PC-3 (cell line): ENCODE results near the gene PATL2. TPM values are rescaled to one million over a fixed set of nuclear protein-coding genes. Genes with fewer than 3 reads are reported as not detected.
A peak's percentile ranks its signal among the peaks of the same experiment; 100 is the strongest.
"Not testable (repeated sequence)": the region's sequence is repeated elsewhere in the genome, so short reads cannot be mapped to it uniquely, and the experiment has no call there.

Experiments
- ATAC-seq: fragments of 200-7000 bp; cut with Tn5 transposase; 2 replicates; pipeline ENCODE4 v1.9.1; 2020; ENCODE audit warnings: mild to moderate bottlenecking, moderate library complexity
- BruUV-seq: library from RNA; stranded (reverse); fragments of 400-500 nt; replicated peaks from 2 replicates; lab custom pipeline; 2021; lab: Mats Ljungman, UMichigan
- CTCF ChIA-PET: fragments of 300-600 bp; sonication (Branson Sonifier 250); formaldehyde crosslinking; loops from one replicate; lab custom pipeline; 2022; ENCODE audit warnings: antibody characterized with exemption; lab: Charles Lee
- POLR2A ChIA-PET: fragments of 300-600 bp; sonication (Branson Sonifier 250); formaldehyde crosslinking; loops from one replicate; lab custom pipeline; 2022; ENCODE audit warnings: antibody characterized with exemption; ENCODE audit not compliant: unreplicated experiment; lab: Charles Lee
- DNase-seq: peaks from one replicate; pipeline ENCODE4 v3.0.0-alpha.2; 2015
- H2AFZ ChIP-seq: fragments of 300-600 bp; sonication (generic); 2 replicates; pipeline ENCODE4 v1.6.0; 2016; ENCODE audit warnings: antibody characterized with exemption, low read length
- H3F3A ChIP-seq: fragments of 300-600 bp; sonication (generic); one replicate; pipeline ENCODE4 v1.6.0; 2017; ENCODE audit warnings: antibody characterized with exemption, low read length, control low read depth, mild to moderate bottlenecking; ENCODE audit not compliant: unreplicated experiment
- H3K27ac ChIP-seq: fragments of 300-600 bp; sonication (generic); 2 replicates; pipeline ENCODE4 v1.5.1; 2016; ENCODE audit warnings: mild to moderate bottlenecking, low read length
- H3K27me3 ChIP-seq: fragments of 300-600 bp; sonication (generic); 2 replicates; pipeline ENCODE4 v1.6.1; 2016; ENCODE audit warnings: low read length, mixed read lengths
- H3K36me3 ChIP-seq: fragments of 300-600 bp; sonication (generic); 2 replicates; pipeline ENCODE4 v1.6.1; 2016; ENCODE audit warnings: low read depth, mixed run types, low read length, mixed read lengths
- H3K4me1 ChIP-seq: fragments of 300-600 bp; sonication (generic); 2 replicates; pipeline ENCODE4 v1.5.1; 2016; ENCODE audit warnings: low read length; ENCODE audit not compliant: insufficient read depth
- H3K4me2 ChIP-seq: fragments of 300-600 bp; sonication (generic); 2 replicates; pipeline ENCODE4 v1.6.0; 2016; ENCODE audit warnings: low read length
- H3K4me3 ChIP-seq: fragments of 300-600 bp; sonication (generic); 2 replicates; pipeline ENCODE4 v1.5.1; 2016; ENCODE audit warnings: mild to moderate bottlenecking, low read length, mixed read lengths
- H3K79me2 ChIP-seq: fragments of 300-600 bp; sonication (generic); 2 replicates; pipeline ENCODE4 v1.6.1; 2017; ENCODE audit warnings: low read length, mixed read lengths
- H3K9ac ChIP-seq: fragments of 300-600 bp; sonication (generic); 2 replicates; pipeline ENCODE4 v1.6.0; 2016; ENCODE audit warnings: mild to moderate bottlenecking, low read length
- H3K9me2 ChIP-seq: fragments of 300-600 bp; sonication (generic); replicated peaks from 2 replicates; pipeline ENCODE4 v1.6.1; 2016; ENCODE audit warnings: mixed run types, low read length, mixed read lengths
- H3K9me3 ChIP-seq: fragments of 300-600 bp; sonication (generic); 2 replicates; pipeline ENCODE4 v1.6.1; 2016; ENCODE audit warnings: low read length, mixed read lengths
- H4K20me1 ChIP-seq: fragments of 300-600 bp; sonication (generic); 2 replicates; pipeline ENCODE4 v1.6.1; 2016; ENCODE audit warnings: low read length, mixed read lengths
- CTCF ChIP-seq: fragments of 300-600 bp; sonication (generic); conservative IDR thresholded peaks from 2 replicates; pipeline ENCODE4 v1.5.1; 2017; ENCODE audit warnings: antibody characterized with exemption, low read depth, mild to moderate bottlenecking, low read length
- EZH2 ChIP-seq: fragments of 300-600 bp; sonication (generic); IDR thresholded peaks from one replicate; pipeline ENCODE4 v1.6.1; 2017; ENCODE audit warnings: antibody characterized with exemption, mild to moderate bottlenecking, low read length; ENCODE audit not compliant: unreplicated experiment
- EZH2phosphoT487 ChIP-seq: fragments of 300-600 bp; sonication (generic); IDR thresholded peaks from 2 replicates; pipeline ENCODE4 v1.6.1; 2018; ENCODE audit warnings: mild to moderate bottlenecking, antibody characterized with exemption, low read length, borderline replicate concordance
- intact Hi-C: fragments of 100-400 bp; cut with micrococcal nuclease; formaldehyde crosslinking; loops from 2 replicates; pipeline ENCODE4 v1.9.0; 2023
- total RNA-seq: library from RNA; depleted of rRNA; stranded (reverse); fragments of >200 nt; gene quantifications from 2 replicates; pipeline ENCODE4 v1.2.3, GENCODE V29; 2014

PATL2 gene
- total RNA-seq, 1 experiment from 2014 or later, result 0.15 TPM

- H3K27me3 ChIP-seq, result no peaks in the 10 kb centered on the region
- peak overlapping the region; percentile 89 for H3K9ac ChIP-seq
- H3K4me1 ChIP-seq, result peaks cover 34% of the 10 kb centered on the region
- BruUV-seq, result TSS peak; percentile 49
- ChIA-PET POLR2A (interaction anchor here (0.5 to 2.3 kb wide), 2 partner anchors 17 to 85 kb away, joined by 4 to 28 read pairs; partner anchors contain the start of genes B2M and PATL2), CTCF (interaction anchor here (0.7 to 2.1 kb wide), 6 partner anchors 8 to 193 kb away, joined by 3 to 30 read pairs (median 8); partner anchors contain the start of genes B2M, EIF3J, PATL2 and SPG11)
- peak; percentile 2; the same call in 1 of the 2 replicates for ATAC-seq
- peak overlapping the region; percentile 89 for H3K27ac ChIP-seq
- no peaks in the 10 kb centered on the region for H3K9me2 ChIP-seq
- peak overlapping the region; percentile 91 for H3K4me2 ChIP-seq
- no peaks in the 10 kb centered on the region for H3K9me3 ChIP-seq
- no peak for DNase-seq
- H4K20me1 ChIP-seq, result no peaks in the 10 kb centered on the region
- peak overlapping the region; percentile 90 for H2AFZ ChIP-seq
- peaks cover 15% of the 10 kb centered on the region for H3K79me2 ChIP-seq
- peak overlapping the region; percentile 82 for H3K4me3 ChIP-seq
- no peaks in the 10 kb centered on the region for H3K36me3 ChIP-seq
- intact Hi-C loops, result loop anchor here (2.0 kb wide), 1 partner anchor 67 kb away; the partner anchor contains the start of gene SPG11
- peaks cover 18% of the 10 kb centered on the region for H3F3A ChIP-seq
- TF ChIP-seq EZH2phosphoT487 (no peak), CTCF (no peak), EZH2 (no peak)
These were observed 18.4 kb upstream of the PATL2 start for GRCh38 chr15:44729408-44730127.

GRCh38 chr15:44728576-44729407, 17.7 kb upstream of the PATL2 start:
- Histone ChIP-seq H3K4me1 (peaks cover 34% of the 10 kb centered on the region), H3K27ac (peak overlapping the region; percentile 89), H3K4me3 (peak overlapping the region; percentile 82), H3K9me2 (no peaks in the 10 kb centered on the region), H3K4me2 (peak overlapping the region; percentile 91), H2AFZ (peak overlapping the region; percentile 90), H3K9ac (peak overlapping the region; percentile 89), H3K27me3 (no peaks in the 10 kb centered on the region), H3K79me2 (peaks cover 15% of the 10 kb centered on the region), H4K20me1 (no peaks in the 10 kb centered on the region), H3F3A (peaks cover 18% of the 10 kb centered on the region), H3K9me3 (no peaks in the 10 kb centered on the region), H3K36me3 (no peaks in the 10 kb centered on the region)
- intact Hi-C loops, result loop anchor here (2.0 kb wide), 1 partner anchor 66 kb away; the partner anchor contains the start of gene SPG11
- BruUV-seq, result no TSS peak
- CTCF ChIA-PET, result interaction anchor here (0.6 to 2.1 kb wide), 8 partner anchors 9 to 1642 kb away, joined by 3 to 30 read pairs (median 5); partner anchors contain the start of genes B2M, EIF3J, PATL2 and SPG11
- ATAC-seq (peak; percentile 80), DNase-seq (peak; percentile 98)
- POLR2A ChIA-PET, result interaction anchor here (0.5 to 2.3 kb wide), 5 partner anchors 9 to 432 kb away, joined by 3 to 28 read pairs (median 4); partner anchors contain the start of genes B2M and PATL2
- no peak for TF ChIP-seq CTCF

GRCh38 chr15:44728232-44728575, 17.1 kb upstream of the PATL2 start:
- DNase-seq, H3K9me2 ChIP-seq, H3K36me3 ChIP-seq, H3K9me3 ChIP-seq, H4K20me1 ChIP-seq, ATAC-seq, H3K27me3 ChIP-seq: not testable (repeated sequence)
- Histone ChIP-seq H3F3A (peaks cover 18% of the 10 kb centered on the region), H3K79me2 (peaks cover 15% of the 10 kb centered on the region), H3K4me2 (peak overlapping the region; percentile 91), H3K9ac (peak overlapping the region; percentile 89), H3K4me3 (peak overlapping the region; percentile 82), H3K27ac (peak overlapping the region; percentile 89), H2AFZ (peak overlapping the region; percentile 90), H3K4me1 (peaks cover 34% of the 10 kb centered on the region)
- TSS peak; percentile 80 for BruUV-seq
- intact Hi-C loops, result loop anchor here (2.0 kb wide), 1 partner anchor 65 kb away; the partner anchor contains the start of gene SPG11
- ChIA-PET POLR2A (interaction anchor here (0.6 to 2.3 kb wide), 3 partner anchors 10 to 66 kb away, joined by 3 to 28 read pairs (median 9); partner anchors contain the start of genes B2M and PATL2), CTCF (interaction anchor here (0.6 to 2.1 kb wide), 6 partner anchors 10 to 1641 kb away, joined by 3 to 30 read pairs (median 6); partner anchors contain the start of genes EIF3J and SPG11)
